ENCODE data around the gene ARL15. TPM values are rescaled to one million over a fixed set of nuclear protein-coding genes. Genes with fewer than 3 reads are reported as not detected.

Gene ARL15
- total RNA-seq, 1 donor, result 22.0 TPM

DNA sequence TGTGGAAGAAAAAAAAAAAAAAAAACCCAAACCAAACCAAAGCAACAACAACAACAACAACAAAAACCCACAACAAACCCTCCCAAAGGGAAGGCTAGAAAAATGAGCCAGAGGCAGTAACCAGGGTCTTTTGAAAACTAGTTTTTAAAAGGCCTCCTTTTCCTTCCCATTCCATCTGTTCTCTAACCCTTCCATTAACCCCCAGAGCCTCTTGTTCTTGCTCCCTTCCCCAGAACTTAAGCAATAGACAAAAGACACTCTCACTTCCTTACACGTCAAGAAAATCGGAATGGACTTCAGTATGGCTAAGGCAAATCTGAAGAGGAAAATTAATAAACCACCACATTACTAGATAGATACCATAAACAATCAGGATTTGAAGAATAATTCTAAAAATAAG is 292.8 kb downstream of the ARL15 start:
- H3K4me3 ChIP-seq (ENCODE audit: low read depth, low read length), result no peak overlapping the region
- TF ChIP-seq, protein P1, sequence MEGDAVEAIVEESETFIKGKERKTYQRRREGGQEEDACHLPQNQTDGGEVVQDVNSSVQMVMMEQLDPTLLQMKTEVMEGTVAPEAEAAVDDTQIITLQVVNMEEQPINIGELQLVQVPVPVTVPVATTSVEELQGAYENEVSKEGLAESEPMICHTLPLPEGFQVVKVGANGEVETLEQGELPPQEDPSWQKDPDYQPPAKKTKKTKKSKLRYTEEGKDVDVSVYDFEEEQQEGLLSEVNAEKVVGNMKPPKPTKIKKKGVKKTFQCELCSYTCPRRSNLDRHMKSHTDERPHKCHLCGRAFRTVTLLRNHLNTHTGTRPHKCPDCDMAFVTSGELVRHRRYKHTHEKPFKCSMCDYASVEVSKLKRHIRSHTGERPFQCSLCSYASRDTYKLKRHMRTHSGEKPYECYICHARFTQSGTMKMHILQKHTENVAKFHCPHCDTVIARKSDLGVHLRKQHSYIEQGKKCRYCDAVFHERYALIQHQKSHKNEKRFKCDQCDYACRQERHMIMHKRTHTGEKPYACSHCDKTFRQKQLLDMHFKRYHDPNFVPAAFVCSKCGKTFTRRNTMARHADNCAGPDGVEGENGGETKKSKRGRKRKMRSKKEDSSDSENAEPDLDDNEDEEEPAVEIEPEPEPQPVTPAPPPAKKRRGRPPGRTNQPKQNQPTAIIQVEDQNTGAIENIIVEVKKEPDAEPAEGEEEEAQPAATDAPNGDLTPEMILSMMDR (IDR thresholded peaks at IDR 0.05; ENCODE audit: insufficient read depth, low read length), result no peak
- no peak for DNase-seq (ENCODE audit: low read depth)

DNA sequence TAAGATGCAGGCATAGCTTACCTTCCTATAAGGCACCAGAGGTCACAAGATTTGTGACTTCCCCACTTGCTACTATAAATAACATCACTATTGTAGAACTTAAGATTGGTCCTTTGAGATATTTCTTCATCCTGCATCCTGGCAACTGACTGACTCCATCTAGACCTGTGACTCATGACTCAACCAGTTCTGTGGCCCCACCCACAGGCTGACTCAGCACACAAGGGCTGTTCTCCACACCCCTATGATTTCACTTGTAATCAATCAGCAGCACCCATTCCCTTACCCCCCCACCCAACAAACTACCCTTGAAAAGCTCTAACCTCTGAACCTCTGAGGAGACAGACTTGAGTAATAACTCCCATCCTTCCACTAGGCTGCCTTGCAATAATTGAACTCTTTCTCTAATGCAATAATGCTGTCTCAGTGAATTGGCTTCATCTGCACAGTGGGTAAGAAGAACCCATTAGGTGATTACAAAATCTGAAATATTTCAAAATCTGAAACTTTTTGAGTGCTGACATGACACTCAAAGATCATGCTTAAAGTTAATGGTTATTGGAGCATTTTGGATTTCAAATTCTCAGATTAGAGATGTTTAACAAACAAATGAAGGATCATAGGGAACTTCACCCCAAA is 296.7 kb downstream of the ARL15 start:
- peak; percentile 95 for DNase-seq (ENCODE audit: low read depth)
- TF ChIP-seq, protein P1 (IDR thresholded peaks at IDR 0.05; ENCODE audit: insufficient read depth, low read length), result no peak
- no peak overlapping the region for H3K4me3 ChIP-seq (ENCODE audit: low read depth, low read length)

DNA sequence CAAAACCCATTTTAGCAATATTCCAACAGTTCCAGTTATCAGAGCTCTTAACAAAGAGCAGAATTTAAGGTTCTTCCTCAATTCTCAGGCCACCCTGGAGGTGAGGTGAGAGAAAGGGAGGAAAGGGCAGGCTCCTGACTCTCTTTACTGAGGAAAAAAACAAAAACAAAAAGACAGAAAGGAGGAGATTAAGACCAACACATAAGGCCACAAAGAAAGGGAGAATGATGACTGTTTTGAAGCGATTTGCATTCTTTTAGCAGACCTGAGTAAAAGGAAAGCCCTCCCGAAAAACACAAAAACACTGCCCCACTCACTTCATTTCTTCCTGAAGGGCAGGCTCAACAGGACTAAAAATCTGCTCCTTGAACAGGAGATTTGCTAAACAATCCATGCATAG is 300.5 kb downstream of the ARL15 start:
- TF ChIP-seq, protein P1 (IDR thresholded peaks at IDR 0.05; ENCODE audit: insufficient read depth, low read length), result no peak
- H3K4me3 ChIP-seq (ENCODE audit: low read depth, low read length), result no peak overlapping the region
- no peak for DNase-seq (ENCODE audit: low read depth)

DNA sequence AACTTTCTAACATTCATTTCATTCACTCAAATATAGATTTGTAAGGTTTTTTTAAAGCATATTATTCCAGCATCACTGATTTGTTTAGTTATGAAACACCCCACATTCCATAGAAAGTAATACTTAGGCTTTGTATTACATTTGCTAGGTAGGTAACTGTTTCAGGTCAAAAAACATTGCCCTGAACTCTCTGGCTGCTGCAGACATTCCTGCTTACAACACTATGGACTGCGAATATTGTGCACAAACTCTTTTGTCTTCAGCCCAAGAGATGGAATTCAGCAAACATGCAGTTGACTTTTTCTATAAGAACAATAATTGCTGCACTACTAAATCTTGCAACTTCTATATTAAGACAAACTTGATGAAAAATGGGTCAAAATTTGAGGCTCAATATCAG is 301.0 kb downstream of the ARL15 start:
- DNase-seq (ENCODE audit: low read depth), result no peak
- no peak overlapping the region for H3K4me3 ChIP-seq (ENCODE audit: low read depth, low read length)
- TF ChIP-seq, protein P1 (IDR thresholded peaks at IDR 0.05; ENCODE audit: insufficient read depth, low read length), result no peak

DNA sequence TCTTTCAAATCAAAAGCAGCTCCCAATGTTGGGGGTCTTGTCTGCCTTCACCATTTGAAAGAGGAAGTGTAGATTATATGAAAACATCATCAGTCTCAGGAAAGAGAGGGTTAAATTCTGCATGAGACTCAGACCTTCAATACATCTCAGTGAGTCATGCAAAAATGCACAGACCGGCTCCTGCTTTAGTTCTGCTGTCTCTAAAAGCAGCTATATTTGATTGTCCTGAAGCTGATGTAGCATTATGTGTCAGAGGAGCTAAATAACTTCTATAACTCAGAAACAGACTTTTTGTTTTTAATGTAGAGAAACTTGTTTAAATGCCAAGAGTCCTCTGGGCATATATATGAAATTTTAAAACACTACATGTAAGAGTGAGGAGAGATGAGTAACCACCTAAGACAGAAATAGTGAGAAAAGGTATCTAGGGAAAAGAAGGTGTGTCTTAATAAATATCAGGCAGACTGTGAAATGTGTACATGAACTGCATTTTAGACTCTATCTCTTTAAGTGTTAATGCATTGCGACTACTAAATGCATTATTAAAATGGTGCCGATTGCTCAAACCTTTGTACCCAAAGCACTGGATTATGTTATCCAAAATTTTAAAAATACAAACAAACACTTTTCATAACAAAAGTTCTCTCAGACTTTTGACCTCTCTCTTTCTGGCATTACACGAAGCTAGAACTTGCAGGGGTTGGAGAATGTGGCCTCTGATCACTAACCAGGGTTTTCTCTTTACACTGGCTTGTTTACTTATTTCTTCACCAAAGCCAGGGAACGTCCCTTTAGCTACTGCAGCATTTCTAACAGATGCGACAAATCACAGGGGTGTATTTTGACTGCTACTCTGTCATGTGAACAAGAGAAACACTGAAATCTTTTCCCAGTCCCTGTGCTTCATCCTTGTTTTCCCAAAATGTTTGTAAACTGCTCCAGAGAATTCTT is 302.3 kb downstream of the ARL15 start:
- peak; percentile 44 for DNase-seq (ENCODE audit: low read depth)
- TF ChIP-seq, protein P1 (IDR thresholded peaks at IDR 0.05; ENCODE audit: insufficient read depth, low read length), result no peak
- H3K4me3 ChIP-seq (ENCODE audit: low read depth, low read length), result no peak overlapping the region

DNA sequence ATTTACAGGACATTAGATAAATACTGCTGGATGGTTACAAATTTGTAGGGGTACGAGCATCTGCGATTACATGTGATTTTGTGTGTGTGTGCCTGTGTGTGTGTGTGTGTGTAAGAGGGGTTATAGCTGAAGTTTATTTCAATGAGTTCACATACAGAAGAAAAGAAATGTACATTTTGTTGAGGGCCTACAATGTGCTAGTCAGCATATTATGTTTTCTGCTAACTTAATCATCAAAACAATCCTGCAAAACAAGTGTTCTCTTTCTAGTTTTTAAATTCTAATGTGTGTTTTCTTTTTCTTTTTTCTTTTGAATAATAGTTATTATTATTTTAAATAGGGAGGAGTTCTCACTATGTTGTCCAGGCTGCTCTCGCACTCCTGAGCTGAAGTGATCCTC is 305.7 kb downstream of the ARL15 start:
- TF ChIP-seq, protein P1 (IDR thresholded peaks at IDR 0.05; ENCODE audit: insufficient read depth, low read length), result no peak
- no peak for DNase-seq (ENCODE audit: low read depth)
- H3K4me3 ChIP-seq (ENCODE audit: low read depth, low read length), result no peak overlapping the region
